SK-N-SH (cell line): ENCODE measurements around the gene GPR68. TPM values are rescaled to one million over a fixed set of nuclear protein-coding genes. Genes with fewer than 3 reads are reported as not detected.

Experiments
- CTCF ChIA-PET: fragments of 300-600, 350-600 bp; formaldehyde crosslinking; extraction: SDS; loops from one replicate; lab custom pipeline; 2021; lab: Yijun Ruan, JAX
- POLR2A ChIA-PET: fragments of 350-600 bp; sonication (Branson Sonifier 250); formaldehyde crosslinking; extraction: SDS; loops from one replicate; lab custom pipeline; 2020; ENCODE audit warnings: antibody characterized with exemption, inconsistent platforms; lab: Yijun Ruan, JAX
- DNase-seq: peaks from one replicate; pipeline ENCODE4 v3.0.0; 2012
- H2AFZ ChIP-seq: fragments of 200-600 bp; sonication (generic); 2 replicates; pipeline ENCODE4 v1.8.1; 2016; ENCODE audit warnings: antibody characterized with exemption, mild to moderate bottlenecking, low read depth
- H3F3A ChIP-seq: fragments of 200-600 bp; sonication (generic); replicated peaks from 2 replicates; pipeline ENCODE3; 2016; ENCODE audit warnings: antibody characterized with exemption, mild to moderate bottlenecking; ENCODE audit not compliant: insufficient read depth
- H3K27ac ChIP-seq, 2 experiments: fragments of 200-500 bp in 1 of 2; fragments of 200-600 bp in 1 of 2; sonication (Bioruptor generic) in 1 of 2; sonication (generic), shearing (Covaris generic) in 1 of 2; 2 replicates each; pipeline versions ENCODE4 v1.5.1 to v1.6.1; 2014 to 2016; ENCODE audit warnings: low read depth in 2 of 2, inconsistent platforms in 1 of 2, low read length in 1 of 2, mild to moderate bottlenecking in 1 of 2, mixed read lengths in 1 of 2
- H3K27me3 ChIP-seq: fragments of 200-600 bp; sonication (generic), shearing (Covaris generic); 2 replicates; pipeline ENCODE4 v1.6.1; 2016; ENCODE audit warnings: mixed run types; ENCODE audit not compliant: insufficient read depth
- H3K36me3 ChIP-seq, 2 experiments: fragments of 200-500 bp in 1 of 2; fragments of 200-600 bp in 1 of 2; sonication (Bioruptor generic) in 1 of 2; sonication (generic) in 1 of 2; replicated peaks in 1 of 2; 2 replicates each; pipeline versions ENCODE3 to v1.5.1; 2014 to 2016; ENCODE audit warnings: low read length in 1 of 2, mild to moderate bottlenecking in 1 of 2; ENCODE audit not compliant: insufficient read depth in 2 of 2, control insufficient read depth in 1 of 2
- H3K4me1 ChIP-seq, 2 experiments: fragments of 200-500 bp in 1 of 2; fragments of 200-600 bp in 1 of 2; sonication (Bioruptor generic) in 1 of 2; sonication (generic), shearing (Covaris generic) in 1 of 2; 2 replicates each; pipeline versions ENCODE4 v1.5.1 to v1.6.1; 2014 to 2016; ENCODE audit warnings: low read depth in 1 of 2, low read length in 1 of 2, mixed run types in 1 of 2; ENCODE audit not compliant: insufficient read depth in 2 of 2, control insufficient read depth in 1 of 2
- H3K4me2 ChIP-seq: fragments of 200-600 bp; sonication (generic), shearing (Covaris generic); 2 replicates; pipeline ENCODE4 v1.6.1; 2017; ENCODE audit warnings: mixed run types
- H3K4me3 ChIP-seq, 2 experiments: fragments of 200-500 bp in 1 of 2; fragments of 200-600 bp in 1 of 2; sonication (Bioruptor generic) in 1 of 2; sonication (generic), shearing (Covaris generic) in 1 of 2; 2 replicates each; pipeline versions ENCODE4 v1.5.1 to v1.8.1; 2014 to 2016; ENCODE audit warnings: low read depth in 2 of 2, inconsistent platforms in 1 of 2, low read length in 1 of 2, mild to moderate bottlenecking in 1 of 2, mixed read lengths in 1 of 2, moderate library complexity in 1 of 2
- H3K79me2 ChIP-seq: fragments of 200-600 bp; sonication (generic); 2 replicates; pipeline ENCODE4 v1.8.1; 2017; ENCODE audit warnings: mild to moderate bottlenecking; ENCODE audit not compliant: insufficient read depth
- H3K9ac ChIP-seq: fragments of 200-600 bp; sonication (generic); 2 replicates; pipeline ENCODE4 v1.6.1; 2017; ENCODE audit warnings: mixed run types
- H3K9me2 ChIP-seq: fragments of 200-600 bp; sonication (generic); 2 replicates; pipeline ENCODE4 v1.6.1; 2017; ENCODE audit warnings: mixed run types
- H3K9me3 ChIP-seq: fragments of 200-600 bp; sonication (generic); 2 replicates; pipeline ENCODE4 v1.6.1; 2017; ENCODE audit warnings: mixed run types, mild to moderate bottlenecking, moderate library complexity
- H4K20me1 ChIP-seq: fragments of 200-600 bp; sonication (generic); 2 replicates; pipeline ENCODE4 v1.6.1; 2017; ENCODE audit warnings: mild to moderate bottlenecking, mixed run types; ENCODE audit not compliant: insufficient read depth
- ELF1 ChIP-seq: IDR thresholded peaks from 2 replicates; pipeline ENCODE4 v1.4.0; 2012
- EP300 ChIP-seq, 2 experiments: IDR thresholded peaks; 2 replicates each; pipeline versions ENCODE4 v1.4.0 to v1.6.1; 2012; ENCODE audit warnings: borderline replicate concordance in 1 of 2, low read depth in 1 of 2, low read length in 1 of 2
- EZH2phosphoT487 ChIP-seq: fragments of 200-600 bp; sonication (generic); IDR thresholded peaks from 2 replicates; pipeline ENCODE4 v1.6.1; 2017; ENCODE audit warnings: low read depth, mixed run types, mild to moderate bottlenecking, antibody characterized with exemption, moderate library complexity, borderline replicate concordance
- FOSL2 ChIP-seq: IDR thresholded peaks from 2 replicates; pipeline ENCODE4 v1.4.0; 2012; ENCODE audit warnings: low read depth, mild to moderate bottlenecking, moderate library complexity, borderline replicate concordance
- IRF3 ChIP-seq: fragments of 150-350 bp; IDR thresholded peaks from 2 replicates; pipeline ENCODE4 v1.6.1; 2016; ENCODE audit warnings: mild to moderate bottlenecking, low read depth, low read length
- MAX ChIP-seq: IDR thresholded peaks from 2 replicates; pipeline ENCODE4 v1.4.0; 2012; ENCODE audit warnings: low read depth
- MXI1 ChIP-seq: IDR thresholded peaks from 2 replicates; pipeline ENCODE4 v1.6.1; 2012; ENCODE audit warnings: mild to moderate bottlenecking, low read depth, low read length, improper control_type of control experiment
- NFIC ChIP-seq: IDR thresholded peaks from 2 replicates; pipeline ENCODE4 v1.4.0; 2012; ENCODE audit warnings: borderline replicate concordance
- PBX3 ChIP-seq: IDR thresholded peaks from 2 replicates; pipeline ENCODE4; 2012
- RCOR1 ChIP-seq: fragments of 150-350 bp; IDR thresholded peaks from 2 replicates; pipeline ENCODE4 v1.6.1; 2017; ENCODE audit warnings: antibody characterized with exemption, low read length
- RFX5 ChIP-seq: IDR thresholded peaks from 2 replicates; pipeline ENCODE4 v1.6.1; 2012; ENCODE audit warnings: mild to moderate bottlenecking, improper control_type of control experiment, low read length
- RXRA ChIP-seq: IDR thresholded peaks from 2 replicates; pipeline ENCODE4 v1.4.0; 2012; ENCODE audit warnings: low read depth, mild to moderate bottlenecking, borderline replicate concordance
- SMC3 ChIP-seq: IDR thresholded peaks from 2 replicates; pipeline ENCODE4 v1.6.1; 2012; ENCODE audit warnings: low read depth, low read length, improper control_type of control experiment
- TCF12 ChIP-seq: IDR thresholded peaks from 2 replicates; pipeline ENCODE4 v1.4.0; 2012
- YY1 ChIP-seq: IDR thresholded peaks from 2 replicates; pipeline ENCODE4 v1.4.0; 2012; ENCODE audit warnings: low read depth, mild to moderate bottlenecking
- ZBTB33 ChIP-seq: IDR thresholded peaks from 2 replicates; pipeline ENCODE4 v1.4.0; 2012; ENCODE audit warnings: low read depth, borderline replicate concordance
- WGBS: methylation state at CpG from one replicate; pipeline ENCODE4 v1.1.6; 2017; ENCODE audit warnings: low lambda C conversion rate; 5-methylcytosine and 5-hydroxymethylcytosine counted together
- polyA plus RNA-seq, 3 experiments: library from polyadenylated mRNA; depleted of rRNA; stranded (reverse); fragments of >200 nt; gene quantifications; 2 replicates each; pipeline ENCODE4 v1.2.3, GENCODE V29; 2012
- TF ChIP-seq, protein P1 (sequence below): fragments of 200-600 bp; sonication (generic); IDR thresholded peaks from 2 replicates; pipeline ENCODE4 v1.6.1; 2017; ENCODE audit warnings: antibody characterized with exemption, mild to moderate bottlenecking, moderate library complexity
- TF ChIP-seq, protein P2 (sequence below): IDR thresholded peaks from 2 replicates; pipeline ENCODE4 v1.6.1; 2012; ENCODE audit warnings: mild to moderate bottlenecking, low read depth, low read length, moderate library complexity
- TF ChIP-seq, protein P3 (sequence below): IDR thresholded peaks from 2 replicates; pipeline ENCODE4 v1.4.0; 2012; ENCODE audit warnings: low read depth, borderline replicate concordance

The GPR68 gene
- polyA plus RNA-seq, 1 of the 3 experiments (the other 2 are of a cell fraction), result 0.18 TPM

- peaks cover 0 to 13% of the 10 kb centered on the region in 2 experiments for H3K36me3 ChIP-seq
- H3K4me3 ChIP-seq, result no peak overlapping the region
- H3K79me2 ChIP-seq, result no peaks in the 10 kb centered on the region
- CTCF ChIA-PET, result no interaction called here
- H3K4me1 ChIP-seq, result peaks cover 0 to 3% of the 10 kb centered on the region in 2 experiments; a peak in 1 of 4 replicates
- H4K20me1 ChIP-seq, result no peaks in the 10 kb centered on the region
- no peak overlapping the region for H2AFZ ChIP-seq
- no peak for DNase-seq
- no peak overlapping the region for H3K4me2 ChIP-seq
- H3K9me2 ChIP-seq, result no peaks in the 10 kb centered on the region
- POLR2A ChIA-PET, result no interaction called here
- no peak overlapping the region for H3K27ac ChIP-seq
- H3K9ac ChIP-seq, result no peak overlapping the region
- no peaks in the 10 kb centered on the region for H3K27me3 ChIP-seq
- WGBS, result 91% methylated on average over 9 of the region's 9 CpGs
- H3K9me3 ChIP-seq, result no peaks in the 10 kb centered on the region
- no peaks in the 10 kb centered on the region for H3F3A ChIP-seq
- TF ChIP-seq, protein P1, sequence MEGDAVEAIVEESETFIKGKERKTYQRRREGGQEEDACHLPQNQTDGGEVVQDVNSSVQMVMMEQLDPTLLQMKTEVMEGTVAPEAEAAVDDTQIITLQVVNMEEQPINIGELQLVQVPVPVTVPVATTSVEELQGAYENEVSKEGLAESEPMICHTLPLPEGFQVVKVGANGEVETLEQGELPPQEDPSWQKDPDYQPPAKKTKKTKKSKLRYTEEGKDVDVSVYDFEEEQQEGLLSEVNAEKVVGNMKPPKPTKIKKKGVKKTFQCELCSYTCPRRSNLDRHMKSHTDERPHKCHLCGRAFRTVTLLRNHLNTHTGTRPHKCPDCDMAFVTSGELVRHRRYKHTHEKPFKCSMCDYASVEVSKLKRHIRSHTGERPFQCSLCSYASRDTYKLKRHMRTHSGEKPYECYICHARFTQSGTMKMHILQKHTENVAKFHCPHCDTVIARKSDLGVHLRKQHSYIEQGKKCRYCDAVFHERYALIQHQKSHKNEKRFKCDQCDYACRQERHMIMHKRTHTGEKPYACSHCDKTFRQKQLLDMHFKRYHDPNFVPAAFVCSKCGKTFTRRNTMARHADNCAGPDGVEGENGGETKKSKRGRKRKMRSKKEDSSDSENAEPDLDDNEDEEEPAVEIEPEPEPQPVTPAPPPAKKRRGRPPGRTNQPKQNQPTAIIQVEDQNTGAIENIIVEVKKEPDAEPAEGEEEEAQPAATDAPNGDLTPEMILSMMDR, result no peak
- no peak for TF ChIP-seq PBX3
- no peak for TF ChIP-seq SMC3
- TF ChIP-seq, protein P2, sequence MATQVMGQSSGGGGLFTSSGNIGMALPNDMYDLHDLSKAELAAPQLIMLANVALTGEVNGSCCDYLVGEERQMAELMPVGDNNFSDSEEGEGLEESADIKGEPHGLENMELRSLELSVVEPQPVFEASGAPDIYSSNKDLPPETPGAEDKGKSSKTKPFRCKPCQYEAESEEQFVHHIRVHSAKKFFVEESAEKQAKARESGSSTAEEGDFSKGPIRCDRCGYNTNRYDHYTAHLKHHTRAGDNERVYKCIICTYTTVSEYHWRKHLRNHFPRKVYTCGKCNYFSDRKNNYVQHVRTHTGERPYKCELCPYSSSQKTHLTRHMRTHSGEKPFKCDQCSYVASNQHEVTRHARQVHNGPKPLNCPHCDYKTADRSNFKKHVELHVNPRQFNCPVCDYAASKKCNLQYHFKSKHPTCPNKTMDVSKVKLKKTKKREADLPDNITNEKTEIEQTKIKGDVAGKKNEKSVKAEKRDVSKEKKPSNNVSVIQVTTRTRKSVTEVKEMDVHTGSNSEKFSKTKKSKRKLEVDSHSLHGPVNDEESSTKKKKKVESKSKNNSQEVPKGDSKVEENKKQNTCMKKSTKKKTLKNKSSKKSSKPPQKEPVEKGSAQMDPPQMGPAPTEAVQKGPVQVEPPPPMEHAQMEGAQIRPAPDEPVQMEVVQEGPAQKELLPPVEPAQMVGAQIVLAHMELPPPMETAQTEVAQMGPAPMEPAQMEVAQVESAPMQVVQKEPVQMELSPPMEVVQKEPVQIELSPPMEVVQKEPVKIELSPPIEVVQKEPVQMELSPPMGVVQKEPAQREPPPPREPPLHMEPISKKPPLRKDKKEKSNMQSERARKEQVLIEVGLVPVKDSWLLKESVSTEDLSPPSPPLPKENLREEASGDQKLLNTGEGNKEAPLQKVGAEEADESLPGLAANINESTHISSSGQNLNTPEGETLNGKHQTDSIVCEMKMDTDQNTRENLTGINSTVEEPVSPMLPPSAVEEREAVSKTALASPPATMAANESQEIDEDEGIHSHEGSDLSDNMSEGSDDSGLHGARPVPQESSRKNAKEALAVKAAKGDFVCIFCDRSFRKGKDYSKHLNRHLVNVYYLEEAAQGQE, result no peak
- no peak for TF ChIP-seq NFIC
- TF ChIP-seq RCOR1, result no peak
- no peak for TF ChIP-seq YY1
- TF ChIP-seq RFX5, result no peak
- no peak for TF ChIP-seq FOSL2
- TF ChIP-seq, protein P3, sequence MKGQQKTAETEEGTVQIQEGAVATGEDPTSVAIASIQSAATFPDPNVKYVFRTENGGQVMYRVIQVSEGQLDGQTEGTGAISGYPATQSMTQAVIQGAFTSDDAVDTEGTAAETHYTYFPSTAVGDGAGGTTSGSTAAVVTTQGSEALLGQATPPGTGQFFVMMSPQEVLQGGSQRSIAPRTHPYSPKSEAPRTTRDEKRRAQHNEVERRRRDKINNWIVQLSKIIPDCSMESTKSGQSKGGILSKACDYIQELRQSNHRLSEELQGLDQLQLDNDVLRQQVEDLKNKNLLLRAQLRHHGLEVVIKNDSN, result no peak
- no peak for TF ChIP-seq MAX
- TF ChIP-seq ELF1, result no peak
- TF ChIP-seq MXI1, result no peak
- TF ChIP-seq TCF12, result no peak
- TF ChIP-seq EP300 (IDR thresholded peaks at IDR 0.05; ENCODE audit: borderline replicate concordance in 1 of 2, low read depth in 1 of 2, low read length in 1 of 2), result no peak
- TF ChIP-seq IRF3, result no peak
- TF ChIP-seq RXRA, result no peak
- TF ChIP-seq ZBTB33, result no peak
- no peak for TF ChIP-seq EZH2phosphoT487
Observed at GRCh38 chr14:91190853-91191252, 53.7 kb downstream of the GPR68 start.
